Kasumi-1 (cell line): ENCODE results near the gene BRD1.
A peak's percentile ranks its signal among the peaks of the same experiment; 100 is the strongest.
"Not testable (repeated sequence)": the region's sequence is repeated elsewhere in the genome, so short reads cannot be mapped to it uniquely, and the experiment has no call there.

Experiments used
- DNase-seq, 2 experiments: peaks; one replicate each; lab custom pipeline; 2025; lab: John Stamatoyannopoulos, UW

The BRD1 gene

DNA sequence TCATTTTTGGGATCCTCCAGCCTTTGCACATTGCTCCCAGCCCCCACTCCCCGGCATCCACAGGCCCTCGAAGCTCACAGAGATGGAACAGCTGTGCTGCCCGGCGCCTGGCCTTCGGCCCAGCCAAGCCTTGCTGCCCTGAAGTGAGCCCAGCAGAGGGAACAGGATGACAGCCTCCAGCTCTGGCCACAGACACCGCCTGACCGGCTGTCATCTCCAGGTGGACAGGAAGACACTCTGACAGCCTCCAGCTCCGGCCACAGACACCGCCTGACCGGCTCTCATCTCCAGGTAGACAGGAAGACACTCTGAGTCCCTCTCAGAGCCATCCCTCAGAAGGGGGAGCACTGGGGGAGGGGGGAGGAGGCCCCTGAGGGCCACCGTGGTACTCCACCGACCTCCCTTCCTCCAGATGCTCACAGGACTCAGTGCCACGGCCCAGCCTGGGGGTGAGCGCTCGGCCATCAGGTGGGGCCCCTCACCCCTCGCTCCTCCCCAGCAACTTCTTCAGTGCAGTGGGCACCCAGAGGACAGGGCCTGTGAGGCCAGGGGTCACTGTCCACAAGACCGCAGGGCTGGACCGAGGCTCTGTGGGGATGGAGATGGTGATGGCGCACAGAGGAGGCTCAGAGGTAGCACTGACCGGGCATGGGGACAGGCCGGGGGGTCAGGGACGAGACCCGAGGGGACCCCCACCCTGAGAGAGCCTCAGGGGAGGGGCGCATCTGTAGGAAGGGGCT is 58.6 kb downstream of the BRD1 start:
- no peak for DNase-seq

DNA sequence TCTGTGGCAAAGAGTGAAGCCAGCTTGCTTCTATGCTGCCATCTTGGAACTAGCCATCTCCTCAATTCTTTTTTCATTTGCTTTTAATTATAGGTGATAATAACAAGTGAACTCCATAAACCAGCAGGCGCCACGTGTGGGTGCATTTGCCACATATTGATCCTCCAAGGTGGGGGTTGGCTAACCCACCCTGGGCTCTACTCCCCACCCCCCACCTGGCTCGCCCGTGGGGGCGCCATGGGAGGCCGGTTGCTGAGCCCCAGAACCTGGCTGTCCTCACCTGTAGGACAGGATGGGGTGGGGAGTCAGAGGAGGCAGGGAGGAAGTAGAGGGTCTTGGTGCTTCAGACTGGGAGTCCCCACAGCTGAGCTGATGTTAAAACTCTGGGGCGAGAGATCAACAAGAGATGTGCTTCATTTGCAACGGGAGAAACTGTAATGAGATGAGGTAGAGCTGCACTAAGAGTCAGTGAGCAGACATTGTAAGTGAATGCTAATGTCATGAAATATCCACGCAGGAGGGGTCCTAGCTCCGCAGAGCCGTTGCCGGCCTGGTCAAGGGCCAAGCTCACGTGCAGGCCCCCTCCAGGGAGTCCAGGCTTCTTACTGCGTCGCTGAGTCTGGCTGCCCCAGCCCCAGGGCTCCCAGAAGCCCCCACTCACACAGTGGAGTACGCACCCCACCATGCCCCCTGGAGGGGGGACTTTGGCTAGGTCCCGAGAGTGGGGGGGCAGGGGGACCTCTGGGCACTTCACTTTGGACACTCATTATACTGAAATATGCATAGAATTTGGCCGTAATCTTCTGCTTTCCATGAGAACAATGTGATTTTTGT is 59.4 kb downstream of the BRD1 start:
- DNase-seq = no peak

DNA sequence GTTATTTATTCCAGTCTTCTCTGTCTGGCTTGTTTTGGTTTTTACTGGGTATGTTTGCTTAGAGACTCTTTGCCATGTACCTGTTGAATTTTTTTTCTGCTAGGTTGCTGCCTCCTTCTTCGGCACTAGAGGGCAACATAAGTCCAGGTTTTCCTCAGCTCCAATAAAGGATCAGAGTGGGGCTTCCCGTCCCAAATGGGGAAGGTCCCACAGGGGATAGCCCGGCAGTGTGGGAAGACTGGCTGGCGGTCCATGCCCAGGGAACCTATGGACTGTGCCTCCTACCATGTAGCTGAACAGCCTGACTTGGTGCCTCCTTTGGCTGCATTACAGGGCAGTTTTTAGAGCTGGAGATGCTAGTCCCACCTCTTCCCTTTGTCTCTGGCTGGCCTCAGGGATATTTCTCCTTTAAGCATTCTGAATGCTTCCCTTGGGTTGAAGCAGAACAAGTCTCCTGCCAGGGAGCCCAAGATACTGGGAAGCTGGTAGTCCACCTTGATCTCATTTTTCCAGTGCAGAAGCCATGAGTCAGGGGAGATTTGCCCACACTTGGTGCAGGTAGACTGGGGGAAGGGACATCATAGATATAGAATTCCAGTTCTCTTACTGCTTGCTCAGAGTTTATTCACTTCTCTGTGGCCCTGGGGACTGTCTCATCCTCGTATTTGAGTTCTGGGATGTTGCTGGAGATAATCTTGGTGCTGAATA is 60.2 kb downstream of the BRD1 start:
- DNase-seq = peak; percentile 79 to 81

DNA sequence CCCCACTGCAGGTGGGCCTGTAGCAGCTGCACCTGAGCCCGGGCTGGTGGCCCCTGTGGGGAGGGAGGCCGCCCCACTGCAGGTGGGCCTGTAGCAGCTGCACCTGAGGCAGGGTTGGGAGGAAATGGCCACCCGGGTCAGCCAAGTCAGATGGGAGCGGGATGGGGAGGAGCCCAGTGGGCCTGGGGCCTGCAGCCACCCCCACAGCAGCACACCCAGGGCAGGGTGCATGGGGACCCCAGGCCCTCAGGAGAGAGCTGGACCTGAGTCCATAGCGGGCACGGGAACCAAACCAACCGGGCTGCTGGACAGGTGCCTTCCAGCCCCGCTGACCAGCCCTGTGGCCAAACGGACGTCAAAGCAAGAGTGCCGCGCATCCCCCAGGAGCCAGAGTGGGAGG is 61.7 kb downstream of the BRD1 start:
- DNase-seq = no peak

- no peak for DNase-seq
Observed at GRCh38 chr22:49765091-49765771, 62.4 kb downstream of the BRD1 start.

- DNase-seq = no peak
Observed at GRCh38 chr22:49764127-49764581, 63.5 kb downstream of the BRD1 start.

DNA sequence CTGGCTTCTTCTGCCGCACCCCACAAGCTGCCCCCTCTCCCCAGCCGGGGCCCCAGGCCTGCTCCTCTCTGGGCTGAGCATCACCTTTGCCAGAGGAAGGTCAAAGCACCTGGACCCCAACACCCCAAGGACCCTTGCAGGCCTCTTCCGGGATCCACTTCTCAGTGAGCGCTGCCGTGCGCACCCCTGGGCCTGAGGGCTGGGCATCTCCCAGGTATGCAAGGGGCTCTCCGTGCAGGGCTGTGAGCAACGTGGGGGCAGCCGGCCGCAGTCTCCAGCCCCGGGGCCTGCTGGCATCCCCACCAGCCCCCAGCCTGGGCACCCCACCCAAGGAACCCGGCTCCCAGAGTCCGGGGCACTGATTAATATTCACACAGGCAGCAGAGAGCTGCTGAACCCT is 64.0 kb downstream of the BRD1 start:
- no peak for DNase-seq

DNA sequence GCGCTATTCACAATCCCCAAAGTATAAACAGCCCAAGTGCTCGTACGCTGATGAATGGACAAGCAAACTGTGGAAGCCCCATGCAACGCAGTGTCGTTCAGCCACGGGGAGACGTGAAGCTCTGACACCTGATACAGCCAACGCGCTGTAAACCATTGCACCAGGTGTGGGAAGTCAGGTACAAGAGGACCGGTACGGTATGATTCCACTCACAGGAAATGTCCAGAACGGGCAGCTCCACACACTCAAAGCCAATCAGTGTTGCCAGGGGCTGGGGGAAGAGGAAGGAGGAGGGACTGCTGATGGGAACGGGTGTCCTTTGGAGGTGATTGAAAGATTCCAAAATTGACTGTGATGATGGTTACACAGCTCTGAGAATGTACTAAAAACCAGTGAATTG is 64.5 kb downstream of the BRD1 start:
- no peak for DNase-seq

DNA sequence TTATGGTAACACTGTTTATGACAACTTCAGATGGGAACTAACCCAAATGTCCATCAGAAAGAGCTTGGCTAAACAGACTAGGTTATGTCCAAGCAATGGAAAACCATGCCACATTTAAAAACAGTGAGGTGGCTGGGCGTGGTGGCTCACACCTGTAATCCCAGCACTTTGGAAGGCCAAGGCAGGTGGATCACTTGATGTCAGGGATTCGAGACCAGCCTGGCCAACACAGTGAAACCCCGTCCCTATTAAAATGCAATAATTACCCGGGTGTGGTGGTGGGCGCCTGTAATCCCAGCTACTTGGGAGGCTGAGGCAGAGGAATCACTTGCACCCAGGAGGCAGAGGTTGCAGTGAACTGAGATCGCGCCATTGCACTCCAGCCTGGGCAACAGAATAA is 65.1 kb downstream of the BRD1 start:
- DNase-seq = not testable (repeated sequence)

DNA sequence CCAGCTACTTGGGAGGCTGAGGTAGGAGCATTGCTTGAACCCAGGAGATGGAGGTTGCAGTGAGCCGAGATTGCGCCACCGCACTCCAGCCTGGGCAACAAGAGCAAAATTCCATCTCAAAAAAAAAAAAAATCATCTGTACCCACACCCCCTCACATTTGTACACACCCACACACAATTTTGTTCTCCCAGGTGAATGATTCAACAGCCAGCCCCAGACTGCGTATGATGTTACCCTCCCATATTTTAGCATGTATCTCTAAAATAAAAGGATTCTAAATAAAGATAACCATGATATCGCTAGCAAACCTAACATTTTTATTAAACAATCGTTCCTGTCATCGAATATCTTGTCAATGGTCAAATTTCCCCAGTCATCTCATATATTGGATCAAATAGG is 65.8 kb downstream of the BRD1 start:
- DNase-seq = no peak

- DNase-seq = no peak
Observed at GRCh38 chr22:49760630-49761571, 66.8 kb downstream of the BRD1 start.

- no peak for DNase-seq
Observed at GRCh38 chr22:49760280-49760629, 67.4 kb downstream of the BRD1 start.

DNA sequence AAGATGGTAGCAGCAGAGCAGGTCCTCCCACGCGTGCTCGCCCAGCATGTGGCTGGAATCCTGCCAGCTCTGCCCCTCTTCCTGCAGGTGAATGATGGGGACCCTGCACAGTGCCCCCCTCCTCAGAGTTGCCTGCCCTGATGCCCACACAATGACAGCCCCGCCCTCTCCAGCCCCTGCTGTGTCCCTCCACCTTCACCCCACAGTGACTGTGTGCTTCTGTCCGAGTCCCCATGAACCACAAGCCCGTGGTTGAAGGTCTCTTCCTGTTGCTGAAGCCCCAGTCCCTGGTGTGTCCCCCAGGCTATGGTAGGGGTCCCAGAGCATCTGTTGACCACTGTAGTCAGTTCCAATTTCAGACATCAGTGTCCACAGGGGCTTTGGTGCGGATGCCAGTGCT is 71.0 kb downstream of the BRD1 start:
- no peak for DNase-seq

DNA sequence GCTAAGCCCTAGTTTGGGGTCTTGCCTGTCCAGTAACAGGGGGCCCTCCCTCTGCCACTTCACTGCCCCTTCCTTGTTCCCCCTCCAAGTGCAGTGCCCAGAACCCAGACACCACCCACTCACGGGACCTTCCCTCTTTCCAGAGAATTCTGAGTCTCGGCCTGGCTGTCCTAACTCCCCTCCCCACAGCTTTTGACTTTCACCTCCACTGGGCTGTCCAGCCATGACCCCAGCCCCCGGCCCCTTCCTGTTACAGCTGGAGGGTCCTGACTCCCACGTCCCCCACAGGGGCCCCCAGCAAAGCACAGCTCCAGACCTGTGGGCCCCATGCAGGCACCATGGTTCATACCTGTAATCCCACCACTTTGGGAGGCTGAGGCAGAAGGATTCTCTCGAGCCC is 71.5 kb downstream of the BRD1 start:
- no peak for DNase-seq

- no peak for DNase-seq
Observed at GRCh38 chr22:49755631-49756001, 72.1 kb downstream of the BRD1 start.

GRCh38 chr22:49754696-49755630 is 72.7 kb downstream of the BRD1 start:
- DNase-seq = no peak

DNA sequence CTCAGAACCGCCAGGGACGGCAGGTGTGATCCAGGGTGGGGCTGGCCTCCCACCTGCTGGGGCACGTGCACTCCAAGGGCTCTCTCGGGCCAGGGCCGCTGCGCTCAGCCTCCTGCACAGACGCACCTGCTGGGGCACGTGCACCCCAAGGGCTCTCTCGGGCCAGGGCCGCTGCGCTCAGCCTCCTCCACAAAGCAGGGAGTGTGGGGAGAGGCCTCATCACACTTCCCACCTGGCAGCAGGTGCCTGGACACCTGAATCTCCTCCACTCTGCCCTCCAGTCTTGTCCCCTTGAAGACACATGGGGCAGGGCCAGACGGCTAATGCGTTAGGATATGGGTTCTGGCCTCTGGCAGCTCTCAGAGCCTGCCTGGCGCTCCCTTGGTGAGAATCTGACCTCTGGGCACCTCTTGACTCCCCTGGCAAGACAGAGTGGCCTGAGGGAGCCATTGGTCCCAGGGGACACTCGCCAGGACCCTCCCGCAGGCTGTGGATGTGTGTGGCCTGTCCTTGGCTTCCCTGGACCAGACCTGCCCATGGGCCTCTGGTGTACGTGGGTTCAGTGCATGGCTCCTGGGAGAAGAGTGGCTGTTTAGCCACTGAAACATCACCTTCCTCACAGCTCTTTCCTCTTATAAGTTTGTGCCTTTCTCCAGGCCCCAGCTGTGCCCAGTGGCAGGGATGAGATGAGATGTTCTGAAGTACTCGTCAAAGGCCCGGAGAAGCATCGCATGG is 73.5 kb downstream of the BRD1 start:
- no peak for DNase-seq

GRCh38 chr22:49753276-49753890 is 74.3 kb downstream of the BRD1 start:
- DNase-seq = no peak

DNA sequence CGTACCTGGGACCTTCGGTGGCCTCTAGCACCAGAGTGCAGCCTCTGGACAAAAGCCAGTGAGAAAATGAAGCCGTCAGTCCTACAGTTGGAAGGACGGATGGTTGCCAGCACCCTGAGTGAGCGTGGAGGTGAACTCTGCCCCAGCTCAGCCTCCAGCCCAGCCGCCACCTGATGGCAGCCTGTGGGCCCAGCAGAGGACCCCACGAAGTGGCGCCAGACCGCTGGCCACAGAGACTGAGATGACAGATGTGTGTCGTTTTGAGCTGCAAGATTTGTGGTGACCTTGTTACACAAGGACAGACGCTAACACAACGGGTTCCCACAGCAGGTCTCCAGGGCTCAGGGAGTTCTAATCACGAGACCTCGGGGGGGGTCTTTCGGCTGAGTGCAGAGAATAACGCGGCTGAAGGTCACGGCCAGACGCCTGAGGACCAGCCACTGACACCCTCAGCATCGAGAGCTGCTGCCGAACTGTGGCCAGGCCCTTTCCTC is 75.0 kb downstream of the BRD1 start:
- DNase-seq = no peak
